DOHH2 (cell line): ENCODE measurements around the gene IL16.

Source experiments
- CTCF ChIP-seq: fragments of 200-600 bp; sonication (generic); IDR thresholded peaks from one replicate; pipeline ENCODE4 v1.5.1; 2014; ENCODE audit warnings: antibody characterized with exemption, mild to moderate bottlenecking, low read depth, low read length; ENCODE audit not compliant: poor library complexity, severe bottlenecking
- EZH2phosphoT487 ChIP-seq: fragments of 200-600 bp; sonication (generic); IDR thresholded peaks from 2 replicates; pipeline ENCODE4 v1.6.1; 2017; ENCODE audit warnings: borderline replicate concordance, mild to moderate bottlenecking, antibody characterized with exemption, low read length, moderate library complexity, mixed read lengths

DNA sequence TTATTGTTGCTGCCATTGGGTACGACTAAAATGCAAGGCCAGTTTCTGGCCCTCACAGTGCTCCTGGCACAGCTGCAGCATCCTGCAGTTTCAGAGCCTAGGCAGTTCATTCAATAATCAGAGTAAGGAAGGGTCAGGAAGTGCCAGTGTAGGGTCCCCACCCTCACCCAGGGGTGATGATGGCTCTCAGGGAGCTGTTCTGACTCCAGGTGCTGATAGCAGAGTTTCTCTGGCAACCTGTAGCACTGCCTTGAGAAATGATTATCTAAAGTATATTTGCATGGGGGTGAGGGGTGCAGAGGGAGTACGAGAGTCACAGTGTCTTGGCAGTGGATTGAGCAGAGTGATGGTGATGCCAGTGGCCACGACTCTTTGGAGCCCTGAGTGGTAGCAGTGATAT is 15.5 kb upstream of the IL16 start:
- TF ChIP-seq CTCF (no peak), EZH2phosphoT487 (no peak)
